HG03439 (cell line): Measurements from ENCODE around the gene DOK5.

Experiments used
- ATAC-seq: cut with Tn5 transposase; IDR thresholded peaks from one replicate; pipeline ENCODE4 v1.9.1; 2021; ENCODE audit warnings: mild to moderate bottlenecking, moderate library complexity; ENCODE audit not compliant: unreplicated experiment

DOK5 gene

GRCh38 chr20:54642864-54643667, 167.7 kb downstream of the DOK5 start:
- no peak for ATAC-seq

GRCh38 chr20:54643761-54644160, 168.4 kb downstream of the DOK5 start:
- no peak for ATAC-seq

GRCh38 chr20:54645445-54646155, 170.2 kb downstream of the DOK5 start:
- no peak for ATAC-seq

GRCh38 chr20:54646156-54646517, 170.7 kb downstream of the DOK5 start:
- no peak for ATAC-seq

- no peak for ATAC-seq
These were observed 173.2 kb downstream of the DOK5 start for GRCh38 chr20:54648421-54649142.

GRCh38 chr20:54649511-54649962, 174.1 kb downstream of the DOK5 start:
- ATAC-seq = no peak

GRCh38 chr20:54650052-54650719, 174.8 kb downstream of the DOK5 start:
- ATAC-seq = no peak

GRCh38 chr20:54651252-54651651, 175.9 kb downstream of the DOK5 start:
- ATAC-seq = no peak

- no peak for ATAC-seq
These were observed 179.1 kb downstream of the DOK5 start for GRCh38 chr20:54654450-54654849.

GRCh38 chr20:54657268-54657826, 182.0 kb downstream of the DOK5 start:
- ATAC-seq = no peak

GRCh38 chr20:54658525-54658924, 183.1 kb downstream of the DOK5 start:
- no peak for ATAC-seq

- no peak for ATAC-seq
These were observed 185.9 kb downstream of the DOK5 start for GRCh38 chr20:54661265-54661664.

GRCh38 chr20:54661880-54662465, 186.6 kb downstream of the DOK5 start:
- no peak for ATAC-seq

- peak; percentile 69 for ATAC-seq
These were observed 190.4 kb downstream of the DOK5 start for GRCh38 chr20:54665812-54666211.

- no peak for ATAC-seq
These were observed 193.1 kb downstream of the DOK5 start for GRCh38 chr20:54668271-54669039.

GRCh38 chr20:54669040-54669363, 193.6 kb downstream of the DOK5 start:
- no peak for ATAC-seq

GRCh38 chr20:54678253-54678652, 202.9 kb downstream of the DOK5 start:
- no peak for ATAC-seq

- ATAC-seq = no peak
These were observed 205.0 kb downstream of the DOK5 start for GRCh38 chr20:54680439-54680838.

- ATAC-seq = no peak
These were observed 205.7 kb downstream of the DOK5 start for GRCh38 chr20:54680872-54681619.
